Pancreas (tissue), 10 donors: Measurements from ENCODE around the gene SLC30A3. TPM values are rescaled to one million over a fixed set of nuclear protein-coding genes. Genes with fewer than 3 reads are reported as not detected.

Source experiments
- ATAC-seq, 4 donors: fragments of 200-7000 bp; cut with Tn5 transposase; one replicate each; pipeline versions ENCODE4 v1.8.0 to v1.9.1; 2020; ENCODE audit warnings: mild to moderate bottlenecking in 4 of 4, moderate library complexity in 4 of 4
- DNase-seq, 6 donors: peaks; one replicate each; pipeline ENCODE4 v3.0.0-alpha.2; 2020
- FAIRE-seq: peaks from 2 replicates; lab custom pipeline; 2012; peaks lifted over from hg19 to GRCh38; lab: Jason Lieb, UNC
- H3K27ac ChIP-seq, 4 donors: fragments of 200-600 bp; sonication (generic); 1 replicate in 3 of 4; 2 replicates in 1 of 4; pipeline versions ENCODE4 v1.5.0 to v1.8.0; 2020
- H3K27me3 ChIP-seq, 4 donors: fragments of 200-600 bp; one replicate each; pipeline ENCODE4 v1.8.0; 2021
- H3K36me3 ChIP-seq, 3 donors: fragments of 200-600 bp; sonication (generic) in 1 of 3; one replicate each; pipeline versions ENCODE4 v1.5.0 to v1.8.0; 2020 to 2021
- H3K4me1 ChIP-seq, 3 donors: fragments of 200-600 bp; one replicate each; pipeline ENCODE4 v1.8.0; 2021
- H3K4me3 ChIP-seq, 4 donors: fragments of 200-600 bp; sonication (generic) in 2 of 4; one replicate each; pipeline versions ENCODE4 v1.5.0 to v1.8.0; 2020 to 2021
- H3K9me3 ChIP-seq, 4 donors: fragments of 200-600 bp; one replicate each; pipeline ENCODE4 v1.8.0; 2021
- CTCF ChIP-seq, 4 donors: fragments of 200-600 bp; sonication (generic) in 3 of 4; IDR thresholded peaks; one replicate each; pipeline versions ENCODE4 v1.5.0 to v1.8.0; 2021; ENCODE audit warnings: antibody characterized with exemption in 4 of 4
- WGBS, 2 donors: extraction: QIAGEN DNeasy Blood & Tissue Kit; methylation state at CpG; one replicate each; pipeline ENCODE4 v1.1.7; 2013; 5-methylcytosine and 5-hydroxymethylcytosine counted together
- intact Hi-C, 3 donors: fragments of 100-400 bp; cut with DNase I; formaldehyde crosslinking; loops; one replicate each; pipeline versions ENCODE4 v1.11.1 to v1.14.2; 2022
- polyA plus RNA-seq, 2 donors: library from polyadenylated mRNA; stranded (reverse); fragments of 200-250 nt; gene quantifications; one replicate each; pipeline ENCODE4 v1.2.3, GENCODE V29; 2013
- total RNA-seq, 6 donors: library from RNA; stranded (reverse); fragmentation: NEBNext Ultra II Directional in 4 of 6; extraction: Animal tissue kit (Norgen Biotek cat#: 25700) in 4 of 6; gene quantifications; one replicate each; pipeline versions ENCODE4 v1.2.1 to v1.2.4, GENCODE V29; 2021 to 2023
- donor health status: healthy with polysubstance abuse.
- donor health status: DM: no; HTN: no; CAD: no; lungs with moderate emphysema.
- donor health status: DM: no; HTN: no; CAD: no.
- donor health status: control.
- donor health status: control.
- donor health status: Bipolar disorder and iron deficiency.
- donor health status: DM: yes; HTN: yes; CAD: no.
- donor health status: DM: no; HTN: no; CAD: no.
- donor health status: DM: no; HTN: no; CAD: no.
- donor health status: DM: yes; HTN: yes; CAD: no.

SLC30A3 gene
- total and polyA plus RNA-seq, 8 donors, result 0.12 to 0.15 TPM; not detected in 6

- Histone ChIP-seq H3K9me3 (no peaks in the 10 kb centered on the region), H3K27me3 (no peaks in the 10 kb centered on the region), H3K4me1 (peaks cover 0 to 12% (median 0%) of the 10 kb centered on the region in 3 donors), H3K27ac (no peak overlapping the region), H3K4me3 (no peak overlapping the region), H3K36me3 (no peaks in the 10 kb centered on the region)
- ATAC-seq (no peak), DNase-seq (no peak), FAIRE-seq (no peak)
- TF ChIP-seq CTCF (IDR thresholded peaks at IDR 0.05), result no peak
- WGBS, 2 donors, result 54 to 76% methylated on average over 3 of the region's 3 CpGs
- intact Hi-C loops, result no loop called here
Observed at GRCh38 chr2:27297195-27297594, 34.3 kb upstream of the SLC30A3 start.

GRCh38 chr2:27296481-27296880, 33.6 kb upstream of the SLC30A3 start:
- H3K27me3 ChIP-seq, result no peaks in the 10 kb centered on the region
- no peak overlapping the region for H3K27ac ChIP-seq
- H3K4me1 ChIP-seq, result peaks cover 0 to 12% (median 0%) of the 10 kb centered on the region in 3 donors
- intact Hi-C loops, result no loop called here
- no peak for DNase-seq
- no peaks in the 10 kb centered on the region for H3K9me3 ChIP-seq
- no peaks in the 10 kb centered on the region for H3K36me3 ChIP-seq
- H3K4me3 ChIP-seq, result no peak overlapping the region
- 32 to 48% methylated on average over 4 of the region's 4 CpGs for WGBS, 2 donors
- FAIRE-seq, result no peak
- no peak for ATAC-seq
- TF ChIP-seq CTCF (IDR thresholded peaks at IDR 0.05), result no peak

- no peaks in the 10 kb centered on the region for H3K9me3 ChIP-seq
- H3K4me3 ChIP-seq, result no peak overlapping the region
- H3K4me1 ChIP-seq, result peaks cover 0 to 12% (median 0%) of the 10 kb centered on the region in 3 donors
- FAIRE-seq (no peak), ATAC-seq (no peak), DNase-seq (no peak)
- H3K36me3 ChIP-seq, result no peaks in the 10 kb centered on the region
- intact Hi-C loops, result no loop called here
- no peak overlapping the region for H3K27ac ChIP-seq
- TF ChIP-seq CTCF (IDR thresholded peaks at IDR 0.05), result no peak
- 75 to 76% methylated on average over 8 of the region's 8 CpGs for WGBS, 2 donors
- no peaks in the 10 kb centered on the region for H3K27me3 ChIP-seq
Observed at GRCh38 chr2:27294928-27295327, 32.1 kb upstream of the SLC30A3 start.

GRCh38 chr2:27291865-27292264, 29.0 kb upstream of the SLC30A3 start:
- no peak for DNase-seq
- no peaks in the 10 kb centered on the region for H3K9me3 ChIP-seq
- H3K4me1 ChIP-seq, result peaks cover 0 to 12% (median 0%) of the 10 kb centered on the region in 3 donors
- H3K27me3 ChIP-seq, result no peaks in the 10 kb centered on the region
- no peak for TF ChIP-seq CTCF (IDR thresholded peaks at IDR 0.05)
- H3K36me3 ChIP-seq, result no peaks in the 10 kb centered on the region
- no peak overlapping the region for H3K27ac ChIP-seq
- ATAC-seq, result no peak
- WGBS, 2 donors, result 46 to 47% methylated on average over 6 of the region's 6 CpGs
- no peak for FAIRE-seq
- no peak overlapping the region for H3K4me3 ChIP-seq
- intact Hi-C loops, result no loop called here

- Histone ChIP-seq H3K36me3 (no peaks in the 10 kb centered on the region), H3K27ac (no peak overlapping the region), H3K4me1 (peaks cover 0 to 12% (median 0%) of the 10 kb centered on the region in 3 donors), H3K27me3 (no peaks in the 10 kb centered on the region), H3K4me3 (no peak overlapping the region), H3K9me3 (no peaks in the 10 kb centered on the region)
- TF ChIP-seq CTCF (IDR thresholded peaks at IDR 0.05), result no peak
- FAIRE-seq, result no peak
- ATAC-seq, result no peak
- 88 to 93% methylated on average over 5 of the region's 5 CpGs for WGBS, 2 donors
- DNase-seq, result no peak
- intact Hi-C loops, result no loop called here
Observed at GRCh38 chr2:27290549-27290948, 27.7 kb upstream of the SLC30A3 start.
